ENCODE results near the gene BCAM.

DNA sequence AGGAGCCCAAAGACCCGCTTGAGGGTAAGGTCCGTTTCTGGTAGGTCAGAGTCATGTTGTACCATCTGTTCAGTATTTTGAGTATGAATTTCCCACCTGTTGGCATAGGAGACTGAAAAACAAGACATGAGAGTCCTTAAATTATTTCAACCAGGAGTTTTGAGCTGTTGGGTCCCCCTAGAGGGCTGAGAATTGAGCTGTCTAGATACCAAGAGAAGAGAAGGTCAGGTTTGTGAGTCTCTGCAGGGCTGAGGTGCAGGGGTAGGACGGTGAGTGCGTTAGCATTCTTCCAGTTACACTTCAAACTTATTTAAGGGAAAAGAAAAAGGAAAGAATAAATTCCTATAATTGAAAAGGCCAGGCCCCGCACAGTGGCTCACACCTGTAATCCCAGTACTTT lies 26.2 kb upstream of the BCAM start:
- no peak for TF ChIP-seq EZH2 (IDR thresholded peaks at IDR 0.05; ENCODE audit: borderline replicate concordance, low read length)
- TF ChIP-seq, protein P1, sequence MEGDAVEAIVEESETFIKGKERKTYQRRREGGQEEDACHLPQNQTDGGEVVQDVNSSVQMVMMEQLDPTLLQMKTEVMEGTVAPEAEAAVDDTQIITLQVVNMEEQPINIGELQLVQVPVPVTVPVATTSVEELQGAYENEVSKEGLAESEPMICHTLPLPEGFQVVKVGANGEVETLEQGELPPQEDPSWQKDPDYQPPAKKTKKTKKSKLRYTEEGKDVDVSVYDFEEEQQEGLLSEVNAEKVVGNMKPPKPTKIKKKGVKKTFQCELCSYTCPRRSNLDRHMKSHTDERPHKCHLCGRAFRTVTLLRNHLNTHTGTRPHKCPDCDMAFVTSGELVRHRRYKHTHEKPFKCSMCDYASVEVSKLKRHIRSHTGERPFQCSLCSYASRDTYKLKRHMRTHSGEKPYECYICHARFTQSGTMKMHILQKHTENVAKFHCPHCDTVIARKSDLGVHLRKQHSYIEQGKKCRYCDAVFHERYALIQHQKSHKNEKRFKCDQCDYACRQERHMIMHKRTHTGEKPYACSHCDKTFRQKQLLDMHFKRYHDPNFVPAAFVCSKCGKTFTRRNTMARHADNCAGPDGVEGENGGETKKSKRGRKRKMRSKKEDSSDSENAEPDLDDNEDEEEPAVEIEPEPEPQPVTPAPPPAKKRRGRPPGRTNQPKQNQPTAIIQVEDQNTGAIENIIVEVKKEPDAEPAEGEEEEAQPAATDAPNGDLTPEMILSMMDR (IDR thresholded peaks at IDR 0.05; ENCODE audit: low read length): no peak
